ENCODE measurements around the gene KCNIP4.

DNA sequence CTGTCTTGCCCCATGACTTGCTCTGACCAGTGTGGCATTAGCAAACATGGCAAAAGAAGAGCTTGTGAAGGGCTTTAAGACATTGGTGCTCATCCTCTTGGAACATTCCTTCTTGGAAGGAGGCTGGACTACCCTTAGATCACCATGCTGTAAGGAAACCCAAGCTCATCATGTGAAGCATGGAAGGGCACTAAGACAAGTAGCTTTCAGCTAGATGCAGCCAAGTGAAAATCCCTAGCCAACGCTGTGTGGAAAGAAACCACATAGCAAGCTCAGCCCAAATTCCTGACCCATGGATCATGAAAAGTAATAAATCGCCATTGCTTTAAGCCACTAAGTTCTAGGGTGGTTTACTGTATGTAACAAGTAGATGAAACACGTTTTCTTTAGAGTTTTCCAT lies 1260.7 kb downstream of the KCNIP4 start:
- TF ChIP-seq, protein P1, sequence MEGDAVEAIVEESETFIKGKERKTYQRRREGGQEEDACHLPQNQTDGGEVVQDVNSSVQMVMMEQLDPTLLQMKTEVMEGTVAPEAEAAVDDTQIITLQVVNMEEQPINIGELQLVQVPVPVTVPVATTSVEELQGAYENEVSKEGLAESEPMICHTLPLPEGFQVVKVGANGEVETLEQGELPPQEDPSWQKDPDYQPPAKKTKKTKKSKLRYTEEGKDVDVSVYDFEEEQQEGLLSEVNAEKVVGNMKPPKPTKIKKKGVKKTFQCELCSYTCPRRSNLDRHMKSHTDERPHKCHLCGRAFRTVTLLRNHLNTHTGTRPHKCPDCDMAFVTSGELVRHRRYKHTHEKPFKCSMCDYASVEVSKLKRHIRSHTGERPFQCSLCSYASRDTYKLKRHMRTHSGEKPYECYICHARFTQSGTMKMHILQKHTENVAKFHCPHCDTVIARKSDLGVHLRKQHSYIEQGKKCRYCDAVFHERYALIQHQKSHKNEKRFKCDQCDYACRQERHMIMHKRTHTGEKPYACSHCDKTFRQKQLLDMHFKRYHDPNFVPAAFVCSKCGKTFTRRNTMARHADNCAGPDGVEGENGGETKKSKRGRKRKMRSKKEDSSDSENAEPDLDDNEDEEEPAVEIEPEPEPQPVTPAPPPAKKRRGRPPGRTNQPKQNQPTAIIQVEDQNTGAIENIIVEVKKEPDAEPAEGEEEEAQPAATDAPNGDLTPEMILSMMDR (IDR thresholded peaks at IDR 0.05), result no peak
- no peak for TF ChIP-seq POLR2A (IDR thresholded peaks at IDR 0.05)
